ENCODE measurements around the gene NOD2. TPM values are rescaled to one million over a fixed set of nuclear protein-coding genes. Genes with fewer than 3 reads are reported as not detected.

The NOD2 gene
- total RNA-seq, 1 experiment from 2014 or later: 0.11 TPM

- Mint-ChIP-seq H3K4me1 (peaks cover 12% of the 10 kb centered on the region), H3K27me3 (ENCODE audit: low read depth) (no peaks in the 10 kb centered on the region), H3K9me3 (peaks cover 7% of the 10 kb centered on the region), H3K36me3 (peaks cover under 1% of the 10 kb centered on the region; the same call in 1 of the 2 replicates), H3K4me3 (no peak overlapping the region), H3K27ac (no peak overlapping the region)
- ChIA-PET CTCF (interaction anchor here (0.7 to 2.6 kb wide), 4 partner anchors 28 to 87 kb away, joined by 3 to 26 read pairs (median 10); no protein-coding TSS in a partner anchor), POLR2A (no interaction called here)
- no peak for TF ChIP-seq ZNF281 (CRISPR knock-in tag; IDR thresholded peaks at IDR 0.05)
- TF ChIP-seq ELF4 (CRISPR knock-in tag; IDR thresholded peaks at IDR 0.05; ENCODE audit: low read depth): no peak
- TF ChIP-seq ATF1 (CRISPR knock-in tag; IDR thresholded peaks at IDR 0.05): no peak
- DNase-seq (ENCODE audit: low spot score) (no peak), ATAC-seq (no peak)
Observed at GRCh38 chr16:50718761-50719400, 25.5 kb downstream of the NOD2 start.

DNA sequence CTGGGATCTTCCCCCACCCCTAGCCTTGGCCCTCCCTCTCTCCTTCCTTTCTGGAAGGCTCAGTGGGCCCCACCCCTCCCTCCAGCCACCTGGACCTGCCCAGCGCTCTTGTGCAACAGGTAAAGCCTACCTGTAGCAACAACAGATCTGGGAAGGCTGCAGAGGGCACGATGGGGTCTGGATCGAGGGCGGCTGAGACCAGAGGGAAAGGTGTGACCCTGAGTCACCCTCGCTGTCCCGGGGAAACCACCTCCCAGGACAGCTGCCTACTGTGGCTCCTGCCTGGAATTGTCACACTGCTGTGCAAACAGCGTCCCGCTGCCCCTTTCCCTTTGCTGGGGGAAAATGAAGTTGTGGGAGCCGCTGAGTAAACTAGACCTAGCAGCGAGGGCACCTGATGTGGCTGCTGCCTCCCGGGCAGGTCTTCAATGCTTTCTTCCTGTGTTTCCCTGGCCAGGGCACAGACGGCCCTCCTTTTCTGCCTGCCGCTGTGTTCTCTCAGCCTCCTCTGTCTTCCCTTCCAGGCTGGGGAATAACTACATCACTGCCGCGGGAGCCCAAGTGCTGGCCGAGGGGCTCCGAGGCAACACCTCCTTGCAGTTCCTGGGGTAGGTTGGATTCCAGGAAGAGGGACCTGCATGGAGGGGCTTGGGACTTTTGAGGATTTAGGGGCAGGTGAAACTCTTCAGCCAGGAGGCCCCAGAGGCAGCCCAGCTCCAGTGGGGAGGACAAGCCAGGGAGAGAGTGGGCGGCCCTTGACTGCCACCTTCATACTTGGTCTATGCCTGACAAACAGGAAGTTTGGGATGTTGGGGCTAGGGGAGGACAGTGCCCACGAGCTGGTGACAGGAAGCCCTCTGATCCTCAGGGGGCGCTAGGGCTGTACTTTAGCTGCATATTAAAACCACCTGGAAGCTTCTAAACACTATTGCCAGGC is 26.3 kb downstream of the NOD2 start:
- Mint-ChIP-seq H3K27ac (peak overlapping the region; percentile 41; the same call in 1 of the 2 replicates), H3K27me3 (ENCODE audit: low read depth) (no peaks in the 10 kb centered on the region), H3K4me1 (peaks cover 12% of the 10 kb centered on the region), H3K4me3 (no peak overlapping the region), H3K36me3 (peaks cover 5% of the 10 kb centered on the region; the same call in 1 of the 2 replicates), H3K9me3 (peaks cover 14% of the 10 kb centered on the region)
- DNase-seq (ENCODE audit: low spot score): peak; percentile 29
- CTCF ChIA-PET: interaction anchor here (0.6 to 2.6 kb wide), 13 partner anchors 10 to 126 kb away, joined by 3 to 26 read pairs (median 4); no protein-coding TSS in a partner anchor
- POLR2A ChIA-PET: no interaction called here
- ATAC-seq: peak; percentile 85
- TF ChIP-seq ZNF532 (CRISPR knock-in tag; IDR thresholded peaks at IDR 0.05; ENCODE audit: borderline replicate concordance) (no peak), FOXK1 (CRISPR knock-in tag; IDR thresholded peaks at IDR 0.05) (no peak), AR (CRISPR knock-in tag; IDR thresholded peaks at IDR 0.05) (no peak), TEAD1 (CRISPR knock-in tag; IDR thresholded peaks at IDR 0.05) (no peak), ZNF396 (CRISPR knock-in tag; IDR thresholded peaks at IDR 0.05; ENCODE audit: borderline replicate concordance) (no peak), CBFB (CRISPR knock-in tag; IDR thresholded peaks at IDR 0.05; ENCODE audit: low read depth) (no peak), MXD4 (CRISPR knock-in tag; IDR thresholded peaks at IDR 0.05; ENCODE audit: borderline replicate concordance) (no peak), ZNF671 (CRISPR knock-in tag; IDR thresholded peaks at IDR 0.05) (no peak), ZNF219 (CRISPR knock-in tag; IDR thresholded peaks at IDR 0.05; ENCODE audit: borderline replicate concordance) (no peak), FOXP1 (CRISPR knock-in tag; IDR thresholded peaks at IDR 0.05; ENCODE audit: borderline replicate concordance) (peak; percentile 36; the same call in 1 of the 2 replicates), TCF7 (CRISPR knock-in tag; IDR thresholded peaks at IDR 0.05; ENCODE audit: low read depth) (no peak), ARID4B (CRISPR knock-in tag; IDR thresholded peaks at IDR 0.05; ENCODE audit: borderline replicate concordance) (no peak), MYBL2 (CRISPR knock-in tag; IDR thresholded peaks at IDR 0.05) (no peak)
